Peyer's patch (tissue), 4 donors: ENCODE measurements around the gene SLC6A11.

Experiments used
- POLR2A ChIP-seq, 2 donors: fragments of 450-650 bp; IDR thresholded peaks; one replicate each; pipeline ENCODE4 v1.5.1; 2017; ENCODE audit warnings: antibody characterized with exemption in 2 of 2, mild to moderate bottlenecking in 2 of 2, moderate library complexity in 2 of 2
- TF ChIP-seq, protein P1 (sequence below), 6 experiments: fragments of 450-650 bp in 4 of 6; fragments of 200-600 bp in 2 of 6; sonication (generic) in 1 of 6; IDR thresholded peaks; one replicate each; pipeline ENCODE4 v1.5.1; 2017 to 2019; ENCODE audit warnings: antibody characterized with exemption in 6 of 6, mild to moderate bottlenecking in 3 of 6, moderate library complexity in 1 of 6

DNA sequence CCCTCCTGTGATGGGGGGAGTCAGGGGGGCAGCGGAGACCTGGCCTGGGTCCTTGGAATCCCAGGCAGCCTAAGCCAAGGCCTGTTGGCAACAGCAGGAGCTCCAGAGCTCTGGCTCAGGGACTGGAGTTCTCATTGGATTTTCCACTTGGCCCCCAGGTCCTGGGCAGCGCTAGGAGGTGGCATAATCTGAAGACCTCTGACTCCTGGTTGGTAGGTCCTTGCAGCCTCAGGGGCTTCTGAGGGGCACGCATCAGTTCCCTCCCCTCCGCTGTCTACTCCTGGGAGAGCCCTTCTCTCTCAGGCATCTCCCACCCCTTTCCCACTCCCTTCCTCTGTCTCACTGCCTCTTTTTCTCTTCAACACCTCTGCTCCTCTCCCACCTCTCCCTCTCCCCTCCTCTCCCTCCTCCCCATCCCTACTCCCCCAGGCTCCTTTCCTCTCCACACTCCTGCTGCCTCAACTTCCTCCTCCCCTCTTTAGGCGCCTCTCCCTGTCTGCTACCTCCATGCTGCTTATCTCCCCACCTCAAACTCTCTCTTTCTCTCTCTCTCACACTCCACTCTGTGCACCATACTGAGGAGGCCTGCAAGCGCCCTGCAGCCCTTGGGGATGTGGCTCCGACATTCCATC lies 135.4 kb downstream of the SLC6A11 start:
- TF ChIP-seq, protein P1, sequence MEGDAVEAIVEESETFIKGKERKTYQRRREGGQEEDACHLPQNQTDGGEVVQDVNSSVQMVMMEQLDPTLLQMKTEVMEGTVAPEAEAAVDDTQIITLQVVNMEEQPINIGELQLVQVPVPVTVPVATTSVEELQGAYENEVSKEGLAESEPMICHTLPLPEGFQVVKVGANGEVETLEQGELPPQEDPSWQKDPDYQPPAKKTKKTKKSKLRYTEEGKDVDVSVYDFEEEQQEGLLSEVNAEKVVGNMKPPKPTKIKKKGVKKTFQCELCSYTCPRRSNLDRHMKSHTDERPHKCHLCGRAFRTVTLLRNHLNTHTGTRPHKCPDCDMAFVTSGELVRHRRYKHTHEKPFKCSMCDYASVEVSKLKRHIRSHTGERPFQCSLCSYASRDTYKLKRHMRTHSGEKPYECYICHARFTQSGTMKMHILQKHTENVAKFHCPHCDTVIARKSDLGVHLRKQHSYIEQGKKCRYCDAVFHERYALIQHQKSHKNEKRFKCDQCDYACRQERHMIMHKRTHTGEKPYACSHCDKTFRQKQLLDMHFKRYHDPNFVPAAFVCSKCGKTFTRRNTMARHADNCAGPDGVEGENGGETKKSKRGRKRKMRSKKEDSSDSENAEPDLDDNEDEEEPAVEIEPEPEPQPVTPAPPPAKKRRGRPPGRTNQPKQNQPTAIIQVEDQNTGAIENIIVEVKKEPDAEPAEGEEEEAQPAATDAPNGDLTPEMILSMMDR (IDR thresholded peaks at IDR 0.05): no peak
- TF ChIP-seq POLR2A (IDR thresholded peaks at IDR 0.05): no peak
